WERI-Rb-1 (cell line): ENCODE results near the gene DHCR24.

ENCODE experiments used
- DNase-seq: peaks from one replicate; pipeline ENCODE4 v3.0.0-alpha.2; 2020
- H3K27ac ChIP-seq: fragments of 250-450 bp; sonication (Bioruptor Pico); 2 replicates; pipeline ENCODE4 v1.5.1; 2020; ENCODE audit warnings: mild to moderate bottlenecking, moderate library complexity
- H3K27me3 ChIP-seq: fragments of 250-450 bp; sonication (Bioruptor Pico); 2 replicates; pipeline ENCODE4 v1.5.1; 2021; ENCODE audit warnings: mild to moderate bottlenecking, low read depth, moderate library complexity; ENCODE audit not compliant: insufficient read depth, severe bottlenecking
- H3K36me3 ChIP-seq: fragments of 250-450 bp; sonication (Bioruptor Pico); 2 replicates; pipeline ENCODE4 v1.5.1; 2020; ENCODE audit warnings: mild to moderate bottlenecking, moderate library complexity
- H3K4me3 ChIP-seq: 2 replicates; pipeline ENCODE4 v1.5.1; 2011; ENCODE audit warnings: low read depth, mild to moderate bottlenecking, control low read depth, low read length
- H3K9me3 ChIP-seq: fragments of 250-450 bp; sonication (Bioruptor Pico); 2 replicates; pipeline ENCODE4 v1.5.1; 2021; ENCODE audit warnings: mild to moderate bottlenecking, moderate library complexity; ENCODE audit not compliant: severe bottlenecking
- CTCF ChIP-seq: IDR thresholded peaks from 2 replicates; pipeline ENCODE4 v1.5.1; 2011; ENCODE audit warnings: low read depth, mild to moderate bottlenecking, control low read depth, inconsistent platforms, low read length

DHCR24 gene

GRCh38 chr1:54818461-54819194 lies 68.4 kb downstream of the DHCR24 start:
- Histone ChIP-seq H3K27me3 (no peaks in the 10 kb centered on the region), H3K9me3 (no peaks in the 10 kb centered on the region), H3K27ac (no peak overlapping the region), H3K4me3 (no peak overlapping the region), H3K36me3 (no peaks in the 10 kb centered on the region)
- no peak for DNase-seq
- no peak for TF ChIP-seq CTCF

- H3K9me3 ChIP-seq, result no peaks in the 10 kb centered on the region
- DNase-seq, result no peak
- H3K27me3 ChIP-seq, result no peaks in the 10 kb centered on the region
- no peak overlapping the region for H3K4me3 ChIP-seq
- no peak overlapping the region for H3K27ac ChIP-seq
- no peaks in the 10 kb centered on the region for H3K36me3 ChIP-seq
- TF ChIP-seq CTCF, result no peak
Measured at GRCh38 chr1:54816951-54817350, 70.0 kb downstream of the DHCR24 start.

- DNase-seq, result no peak
- H3K27me3 ChIP-seq, result no peaks in the 10 kb centered on the region
- H3K27ac ChIP-seq, result no peak overlapping the region
- no peaks in the 10 kb centered on the region for H3K36me3 ChIP-seq
- no peak overlapping the region for H3K4me3 ChIP-seq
- no peak for TF ChIP-seq CTCF
- no peaks in the 10 kb centered on the region for H3K9me3 ChIP-seq
Measured at GRCh38 chr1:54816130-54816529, 70.9 kb downstream of the DHCR24 start.

GRCh38 chr1:54815086-54815876 lies 71.7 kb downstream of the DHCR24 start:
- Histone ChIP-seq H3K9me3 (no peaks in the 10 kb centered on the region), H3K36me3 (no peaks in the 10 kb centered on the region), H3K4me3 (no peak overlapping the region), H3K27me3 (no peaks in the 10 kb centered on the region), H3K27ac (no peak overlapping the region)
- no peak for DNase-seq
- no peak for TF ChIP-seq CTCF

- Histone ChIP-seq H3K9me3 (no peaks in the 10 kb centered on the region), H3K4me3 (no peak overlapping the region), H3K27me3 (no peaks in the 10 kb centered on the region), H3K36me3 (no peaks in the 10 kb centered on the region), H3K27ac (no peak overlapping the region)
- TF ChIP-seq CTCF, result no peak
- no peak for DNase-seq
Measured at GRCh38 chr1:54814571-54814970, 72.4 kb downstream of the DHCR24 start.
